Measurements from ENCODE around the gene CCDC57.

GRCh38 chr17:82172486-82173160 is 40.0 kb downstream of the CCDC57 start:
- TF ChIP-seq CTCF (IDR thresholded peaks at IDR 0.05) (no peak), POLR2A (IDR thresholded peaks at IDR 0.05) (no peak)

Data from right lobe of liver (tissue), 4 donors.